K562 (cell line): ENCODE results near the gene SCFD1. TPM values are rescaled to one million over a fixed set of nuclear protein-coding genes. Genes with fewer than 3 reads are reported as not detected.
"Not testable (repeated sequence)": the region's sequence is repeated elsewhere in the genome, so short reads cannot be mapped to it uniquely, and the experiment has no call there.

Experiments
- ATAC-seq: fragments of 200-7000 bp; cut with Tn5 transposase; 3 replicates; pipeline ENCODE4 v1.9.1; 2020; ENCODE audit warnings: moderate library complexity
- BruUV-seq: library from RNA; stranded (reverse); fragments of 400-500 nt; replicated peaks from 2 replicates; lab custom pipeline; 2021; lab: Mats Ljungman, UMichigan
- CTCF ChIA-PET: fragments of 300-600 bp; formaldehyde crosslinking; extraction: SDS; loops from one replicate; lab custom pipeline; 2021; ENCODE audit warnings: low intra/inter-chr PET ratio; lab: Yijun Ruan, JAX
- POLR2A ChIA-PET: fragments of 300-600, 350-650 bp; sonication (Branson Sonifier 250); formaldehyde crosslinking; extraction: SDS; loops from one replicate; lab custom pipeline; 2021; ENCODE audit warnings: antibody characterized with exemption, inconsistent platforms; lab: Yijun Ruan, JAX
- DNase-seq, 4 experiments: peaks; one replicate each; pipeline versions ENCODE4 v3.0.0 to v3.0.0-alpha.2; 2011 to 2018; ENCODE audit warnings: low spot score in 3 of 4, mixed read lengths in 3 of 4; ENCODE audit errors: extremely low read depth in 1 of 4
- FAIRE-seq: peaks from 2 replicates; lab custom pipeline; 2011; peaks lifted over from hg19 to GRCh38; lab: Jason Lieb, UNC
- H2AFZ ChIP-seq: 2 replicates; pipeline ENCODE4 v1.6.0; 2011; ENCODE audit warnings: low read depth, low read length, control low read depth, inconsistent platforms
- H3K27ac ChIP-seq: fragments of 200-600 bp; 3 replicates; pipeline ENCODE4 v1.8.0; 2011; ENCODE audit warnings: low read depth, mild to moderate bottlenecking, control low read depth, inconsistent platforms, low read length, moderate library complexity, mixed read lengths; ENCODE audit errors: extremely low read depth
- H3K27me3 ChIP-seq, 2 experiments: fragments of 300-600 bp in 1 of 2; 2 replicates in 1 of 2; 3 replicates in 1 of 2; pipeline versions ENCODE4 v1.6.0 to v1.8.0; 2011; ENCODE audit warnings: inconsistent platforms in 2 of 2, low read length in 2 of 2, mild to moderate bottlenecking in 1 of 2, mixed read lengths in 1 of 2, moderate library complexity in 1 of 2; ENCODE audit not compliant: control insufficient read depth in 2 of 2, insufficient read depth in 2 of 2
- H3K36me3 ChIP-seq: fragments of 300-600 bp; 3 replicates; pipeline ENCODE4 v1.8.0; 2011; ENCODE audit warnings: mild to moderate bottlenecking, low read length, inconsistent platforms; ENCODE audit not compliant: control insufficient read depth, insufficient read depth
- H3K4me1 ChIP-seq, 2 experiments: fragments of 200-600 bp in 1 of 2; replicated peaks in 1 of 2; 2 replicates in 1 of 2; 3 replicates in 1 of 2; pipeline versions ENCODE4 v1.5.1 to v1.8.0; 2011; ENCODE audit warnings: inconsistent platforms in 2 of 2, low read length in 2 of 2, mild to moderate bottlenecking in 1 of 2, mixed read lengths in 1 of 2, moderate library complexity in 1 of 2; ENCODE audit not compliant: control insufficient read depth in 2 of 2, insufficient read depth in 2 of 2
- H3K4me2 ChIP-seq: 2 replicates; pipeline ENCODE4 v1.6.1; 2011; ENCODE audit warnings: low read length, control low read depth, inconsistent platforms, mixed read lengths; ENCODE audit not compliant: insufficient read depth
- H3K4me3 ChIP-seq: fragments of 200-600 bp; sonication (generic), shearing (Covaris generic); 2 replicates; pipeline ENCODE4 v1.5.1; 2016; ENCODE audit warnings: control low read depth, inconsistent platforms
- H3K79me2 ChIP-seq: fragments of 200-600 bp; 3 replicates; pipeline ENCODE4 v1.8.0; 2011; ENCODE audit warnings: low read length, inconsistent platforms; ENCODE audit not compliant: control insufficient read depth, insufficient read depth
- H3K9ac ChIP-seq, 2 experiments: 2 replicates each; pipeline versions ENCODE4 v1.6.0 to v1.6.1; 2011; ENCODE audit warnings: low read depth in 2 of 2, low read length in 2 of 2, control low read depth in 1 of 2, inconsistent platforms in 1 of 2, mild to moderate bottlenecking in 1 of 2, mixed read lengths in 1 of 2; ENCODE audit not compliant: insufficient read depth in 1 of 2
- H3K9me1 ChIP-seq: one replicate; pipeline ENCODE4 v1.6.0; 2011; ENCODE audit warnings: inconsistent platforms, mild to moderate bottlenecking, low read length, moderate library complexity; ENCODE audit not compliant: control insufficient read depth, insufficient read depth
- H3K9me3 ChIP-seq: replicated peaks from 2 replicates; pipeline ENCODE4 v1.5.1; 2011; ENCODE audit warnings: low read depth, low read length, inconsistent platforms; ENCODE audit not compliant: control insufficient read depth, insufficient read depth
- H4K20me1 ChIP-seq: replicated peaks from 2 replicates; pipeline ENCODE4 v1.6.1; 2011; ENCODE audit warnings: low read length, inconsistent platforms, mixed read lengths; ENCODE audit not compliant: control insufficient read depth, insufficient read depth
- C11orf30 ChIP-seq: fragments of 450-650 bp; IDR thresholded peaks from 2 replicates; pipeline ENCODE4 v1.6.1; 2016; ENCODE audit warnings: low read depth, mild to moderate bottlenecking
- CEBPB ChIP-seq: fragments of 450-650 bp; IDR thresholded peaks from 2 replicates; pipeline ENCODE4 v1.6.1; 2016; ENCODE audit warnings: missing genetic modification characterization, missing compliant biosample characterization
- CREB3L1 ChIP-seq: fragments of 450-650 bp; IDR thresholded peaks from 2 replicates; pipeline ENCODE4 v1.6.1; 2014; ENCODE audit warnings: low read depth, mild to moderate bottlenecking, moderate library complexity, borderline replicate concordance
- FOXJ3 ChIP-seq: sonication (generic); formaldehyde crosslinking; IDR thresholded peaks from 2 replicates; pipeline ENCODE4 v1.4.0; 2020; ENCODE audit warnings: mild to moderate bottlenecking, missing genetic modification reagents
- FOXM1 ChIP-seq, 2 experiments: fragments of 450-650 bp in 1 of 2; sonication (generic) in 1 of 2; formaldehyde crosslinking in 1 of 2; IDR thresholded peaks; 2 replicates each; pipeline versions ENCODE4 v1.6.1 to v1.9.0; 2017 to 2022; ENCODE audit warnings: low read depth in 2 of 2, mild to moderate bottlenecking in 2 of 2, missing genetic modification reagents in 1 of 2, moderate library complexity in 1 of 2
- GABPA ChIP-seq: fragments of 200-800 bp; sonication (Bioruptor generic); conservative IDR thresholded peaks from 2 replicates; pipeline ENCODE4 v1.6.1; 2016; ENCODE audit warnings: low read depth, missing genetic modification characterization, missing compliant biosample characterization
- HOMEZ ChIP-seq: fragments of 250-450 bp; sonication (Bioruptor Pico); IDR thresholded peaks from 2 replicates; pipeline ENCODE4 v1.4.0; 2020; ENCODE audit warnings: mild to moderate bottlenecking, moderate library complexity
- KDM1A ChIP-seq, 2 experiments: fragments of 450-650 bp; IDR thresholded peaks; 2 replicates each; pipeline ENCODE4 v1.6.1; 2016; ENCODE audit warnings: mild to moderate bottlenecking in 2 of 2
- LARP7 ChIP-seq: fragments of 450-650 bp; IDR thresholded peaks from 2 replicates; pipeline ENCODE4 v1.6.1; 2016
- NCOA2 ChIP-seq, 2 experiments: fragments of 450-650 bp; IDR thresholded peaks; 2 replicates each; pipeline ENCODE4 v1.6.1; 2018; ENCODE audit warnings: mild to moderate bottlenecking in 2 of 2, moderate library complexity in 1 of 2; ENCODE audit not compliant: partially characterized antibody in 2 of 2
- SLC30A9 ChIP-seq: fragments of 250-450 bp; sonication (Bioruptor Pico); IDR thresholded peaks from 2 replicates; pipeline ENCODE4 v1.8.0; 2022; ENCODE audit warnings: mild to moderate bottlenecking, moderate library complexity
- SMAD3 ChIP-seq: fragments of 450-650 bp; formaldehyde crosslinking; conservative IDR thresholded peaks from 2 replicates; pipeline ENCODE4 v1.4.0; 2020; ENCODE audit warnings: mild to moderate bottlenecking
- TRIM28 ChIP-seq: fragments of 450-650 bp; IDR thresholded peaks from 2 replicates; pipeline ENCODE4 v1.6.1; 2017
- ZNF140 ChIP-seq: fragments of 250-450 bp; sonication (Bioruptor Pico); IDR thresholded peaks from 2 replicates; pipeline ENCODE4 v1.8.0; 2021; ENCODE audit warnings: moderate library complexity, mild to moderate bottlenecking, inconsistent platforms
- ZNF316 ChIP-seq: fragments of 450-650 bp; IDR thresholded peaks from 2 replicates; pipeline ENCODE4 v1.6.1; 2016
- WGBS: fragments of 100-300 bp; shearing (Covaris generic); methylation state at CpG from one replicate; pipeline ENCODE4 v1.1.6; 2016; ENCODE audit warnings: low coverage, mixed read lengths; ENCODE audit not compliant: insufficient coverage; ENCODE audit errors: missing lambda C conversion rate; 5-methylcytosine and 5-hydroxymethylcytosine counted together
- in situ Hi-C: fragments of 300-500 bp; cut with MboI; formaldehyde crosslinking; loops from 4 replicates; pipeline ENCODE4 v1.15.0; 2018; ENCODE audit warnings: inconsistent platforms, mixed read lengths
- intact Hi-C: fragments of 100-400 bp; cut with micrococcal nuclease; formaldehyde crosslinking; loops from 2 replicates; pipeline ENCODE4 v1.14.2; 2022
- polyA plus RNA-seq, 8 experiments: library from polyadenylated mRNA; depleted of rRNA in 4 of 8; stranded (reverse) in 5 of 8; unstranded in 3 of 8; fragments of >200 nt; fragmentation: Nextera tagmentation in 2 of 8; fragmentation: Illumina TruSeq in 1 of 8; extraction: Ambion mirVana in 2 of 8; extraction: Trizol in 1 of 8; gene quantifications; 2 replicates each; pipeline versions ENCODE4 v1.2.1 to v1.2.3, GENCODE V29; 2011 to 2014; ENCODE audit warnings: inconsistent platforms in 1 of 8, missing spikeins in 1 of 8
- total RNA-seq, 7 experiments: library from RNA; depleted of rRNA in 6 of 7; stranded (reverse); fragments of >200 nt in 6 of 7; fragmentation: Illumina TruSeq in 2 of 7; extraction: Trizol in 2 of 7; gene quantifications; 2 replicates each; pipeline versions ENCODE4 v1.2.1 to v1.2.3, GENCODE V29; 2011 to 2021; ENCODE audit warnings: low replicate concordance in 1 of 7

SCFD1 gene
- total and polyA plus RNA-seq, 9 of the 15 experiments (the other 6 are each of a cell fraction or from before 2014, with no cell fraction given), result 48.9 to 112 (median 75.2) TPM

DNA sequence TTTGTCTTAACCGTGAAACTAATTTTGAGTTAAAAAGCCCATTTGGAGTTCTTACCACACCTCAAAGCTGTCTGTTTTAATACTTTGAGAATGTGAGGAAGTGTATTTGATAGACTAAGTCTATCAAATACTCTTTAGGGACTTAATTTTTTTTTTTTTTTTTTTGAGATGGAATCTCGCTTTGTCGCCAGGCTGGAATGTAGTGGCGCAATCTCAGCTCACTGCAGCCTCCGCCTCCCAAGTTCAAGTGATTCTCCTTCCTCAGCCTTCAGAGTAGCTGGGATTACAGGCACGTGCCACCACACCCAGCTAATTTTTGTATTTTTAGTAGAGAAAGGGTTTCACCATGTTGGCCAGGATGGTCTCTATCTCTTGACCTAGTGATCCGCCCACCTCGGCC is 7.3 kb downstream of the SCFD1 start:
- 100% methylated on average over 1 of the region's 8 CpGs for WGBS
- BruUV-seq, H2AFZ ChIP-seq, intact Hi-C loops, H3K9ac ChIP-seq, H3K27me3 ChIP-seq, in situ Hi-C loops, DNase-seq, ATAC-seq, H3K9me1 ChIP-seq, H3K4me3 ChIP-seq, H3K27ac ChIP-seq, H3K9me3 ChIP-seq, H4K20me1 ChIP-seq, H3K4me1 ChIP-seq, H3K4me2 ChIP-seq, CTCF ChIA-PET, FAIRE-seq: not testable (repeated sequence)
- POLR2A ChIA-PET, result interaction anchor here (0.6 kb wide), 1 partner anchor 572 kb away, joined by 3 read pairs; no protein-coding TSS in a partner anchor
- TF ChIP-seq CEBPB (tag) (0 out of 2 replicates have a peak, but pooled peaks have one; percentile 17), KDM1A (IDR thresholded peaks at IDR 0.05) (0 out of 4 replicates have a peak, but pooled peaks have one; percentile 18 to 38)
- peaks cover 48% of the 10 kb centered on the region for H3K36me3 ChIP-seq
- peaks cover 65% of the 10 kb centered on the region for H3K79me2 ChIP-seq

DNA sequence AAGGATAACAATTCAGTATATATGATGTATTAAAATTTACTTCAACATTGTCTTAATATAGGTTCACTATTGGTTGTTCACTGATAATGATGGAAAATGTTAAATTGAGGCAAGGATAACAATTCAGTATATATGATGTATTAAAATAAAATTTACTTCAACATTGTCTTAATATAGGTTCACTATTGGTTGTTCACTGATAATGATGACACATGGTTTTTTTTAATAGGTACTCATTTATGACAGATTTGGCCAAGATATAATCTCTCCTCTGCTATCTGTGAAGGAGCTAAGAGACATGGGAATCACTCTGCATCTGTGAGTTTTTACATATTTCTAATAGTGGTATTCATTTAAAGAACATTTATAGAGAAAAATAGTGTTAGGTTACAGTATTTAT is 8.1 kb downstream of the SCFD1 start:
- FAIRE-seq (no peak), DNase-seq (no peak), ATAC-seq (no peak)
- CTCF ChIA-PET, result no interaction called here
- Histone ChIP-seq H3K9me3 (no peaks in the 10 kb centered on the region; the same call in 1 of the 2 replicates), H2AFZ (no peak overlapping the region), H3K36me3 (peaks cover 49% of the 10 kb centered on the region), H3K9me1 (no peaks in the 10 kb centered on the region), H3K9ac (no peak overlapping the region), H3K27me3 (no peaks in the 10 kb centered on the region), H4K20me1 (no peaks in the 10 kb centered on the region), H3K27ac (no peak overlapping the region), H3K79me2 (peaks cover 57% of the 10 kb centered on the region), H3K4me3 (no peak overlapping the region), H3K4me1 (no peaks in the 10 kb centered on the region), H3K4me2 (no peak overlapping the region)
- BruUV-seq, result no TSS peak
- intact Hi-C loops, result no loop called here
- POLR2A ChIA-PET, result interaction anchor here (0.8 to 1.4 kb wide), 2 partner anchors 8 to 9 kb away, joined by 3 read pairs; partner anchors contain the start of gene SCFD1
- in situ Hi-C loops, result no loop called here
- no peak for TF ChIP-seq FOXJ3 (CRISPR knock-in tag)
- TF ChIP-seq ZNF316, result peak; percentile 50
- no peak for TF ChIP-seq GABPA (tag)
- no peak for TF ChIP-seq TRIM28
- TF ChIP-seq FOXM1 (IDR thresholded peaks at IDR 0.05; ENCODE audit: low read depth), result no peak
- no peak for TF ChIP-seq FOXM1 (CRISPR knock-in tag; IDR thresholded peaks at IDR 0.05; ENCODE audit: low read depth)
- no peak for TF ChIP-seq SMAD3 (CRISPR knock-in tag)
- TF ChIP-seq NCOA2 (IDR thresholded peaks at IDR 0.05; ENCODE audit: partially characterized antibody in 2 of 2), result no peak
- no peak for TF ChIP-seq CREB3L1
- TF ChIP-seq SLC30A9 (CRISPR knock-in tag), result no peak
- TF ChIP-seq LARP7, result no peak
- no peak for TF ChIP-seq ZNF140 (CRISPR knock-in tag)
- TF ChIP-seq CEBPB (tag), result no peak
- TF ChIP-seq HOMEZ (CRISPR knock-in tag), result no peak
- peak; percentile 11; the same call in 1 of the 2 replicates for TF ChIP-seq C11orf30
